ENCODE measurements around the gene HSPA14.

DNA sequence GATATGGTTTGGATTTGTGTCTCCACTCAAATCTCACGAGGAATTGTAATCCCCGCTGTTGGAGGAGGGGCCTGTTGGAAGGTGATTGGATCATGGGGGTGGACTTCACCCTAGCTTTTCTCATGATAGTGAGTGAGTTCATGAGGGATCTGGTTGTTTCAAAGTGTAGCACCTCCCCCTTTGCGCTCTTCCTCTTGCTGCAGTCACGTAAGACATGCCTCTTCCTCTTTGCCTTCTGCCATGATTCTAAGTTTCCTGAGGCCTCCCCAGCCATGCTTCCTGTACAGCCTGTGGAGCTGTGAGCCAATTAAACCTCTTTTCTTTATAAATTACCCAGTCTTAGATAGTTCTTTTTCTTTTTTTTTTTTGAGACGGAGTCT lies 17.3 kb upstream of the HSPA14 start:
- no peak for TF ChIP-seq ARNTL (CRISPR knock-in tag; IDR thresholded peaks at IDR 0.05; ENCODE audit: borderline replicate concordance, low read depth)
- TF ChIP-seq ZFP30 (CRISPR knock-in tag; IDR thresholded peaks at IDR 0.05): no peak
- no peak for TF ChIP-seq ESRRG (CRISPR knock-in tag; IDR thresholded peaks at IDR 0.05)
- TF ChIP-seq, protein P1, sequence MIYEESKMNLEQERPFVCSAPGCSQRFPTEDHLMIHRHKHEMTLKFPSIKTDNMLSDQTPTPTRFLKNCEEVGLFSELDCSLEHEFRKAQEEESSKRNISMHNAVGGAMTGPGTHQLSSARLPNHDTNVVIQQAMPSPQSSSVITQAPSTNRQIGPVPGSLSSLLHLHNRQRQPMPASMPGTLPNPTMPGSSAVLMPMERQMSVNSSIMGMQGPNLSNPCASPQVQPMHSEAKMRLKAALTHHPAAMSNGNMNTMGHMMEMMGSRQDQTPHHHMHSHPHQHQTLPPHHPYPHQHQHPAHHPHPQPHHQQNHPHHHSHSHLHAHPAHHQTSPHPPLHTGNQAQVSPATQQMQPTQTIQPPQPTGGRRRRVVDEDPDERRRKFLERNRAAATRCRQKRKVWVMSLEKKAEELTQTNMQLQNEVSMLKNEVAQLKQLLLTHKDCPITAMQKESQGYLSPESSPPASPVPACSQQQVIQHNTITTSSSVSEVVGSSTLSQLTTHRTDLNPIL (CRISPR knock-in tag; IDR thresholded peaks at IDR 0.05; ENCODE audit: low read depth): no peak
- TF ChIP-seq SNAI2 (CRISPR knock-in tag; IDR thresholded peaks at IDR 0.05): no peak
- TF ChIP-seq, protein P2, sequence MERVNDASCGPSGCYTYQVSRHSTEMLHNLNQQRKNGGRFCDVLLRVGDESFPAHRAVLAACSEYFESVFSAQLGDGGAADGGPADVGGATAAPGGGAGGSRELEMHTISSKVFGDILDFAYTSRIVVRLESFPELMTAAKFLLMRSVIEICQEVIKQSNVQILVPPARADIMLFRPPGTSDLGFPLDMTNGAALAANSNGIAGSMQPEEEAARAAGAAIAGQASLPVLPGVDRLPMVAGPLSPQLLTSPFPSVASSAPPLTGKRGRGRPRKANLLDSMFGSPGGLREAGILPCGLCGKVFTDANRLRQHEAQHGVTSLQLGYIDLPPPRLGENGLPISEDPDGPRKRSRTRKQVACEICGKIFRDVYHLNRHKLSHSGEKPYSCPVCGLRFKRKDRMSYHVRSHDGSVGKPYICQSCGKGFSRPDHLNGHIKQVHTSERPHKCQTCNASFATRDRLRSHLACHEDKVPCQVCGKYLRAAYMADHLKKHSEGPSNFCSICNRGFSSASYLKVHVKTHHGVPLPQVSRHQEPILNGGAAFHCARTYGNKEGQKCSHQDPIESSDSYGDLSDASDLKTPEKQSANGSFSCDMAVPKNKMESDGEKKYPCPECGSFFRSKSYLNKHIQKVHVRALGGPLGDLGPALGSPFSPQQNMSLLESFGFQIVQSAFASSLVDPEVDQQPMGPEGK (CRISPR knock-in tag; IDR thresholded peaks at IDR 0.05; ENCODE audit: borderline replicate concordance): no peak
- TF ChIP-seq, protein P3, sequence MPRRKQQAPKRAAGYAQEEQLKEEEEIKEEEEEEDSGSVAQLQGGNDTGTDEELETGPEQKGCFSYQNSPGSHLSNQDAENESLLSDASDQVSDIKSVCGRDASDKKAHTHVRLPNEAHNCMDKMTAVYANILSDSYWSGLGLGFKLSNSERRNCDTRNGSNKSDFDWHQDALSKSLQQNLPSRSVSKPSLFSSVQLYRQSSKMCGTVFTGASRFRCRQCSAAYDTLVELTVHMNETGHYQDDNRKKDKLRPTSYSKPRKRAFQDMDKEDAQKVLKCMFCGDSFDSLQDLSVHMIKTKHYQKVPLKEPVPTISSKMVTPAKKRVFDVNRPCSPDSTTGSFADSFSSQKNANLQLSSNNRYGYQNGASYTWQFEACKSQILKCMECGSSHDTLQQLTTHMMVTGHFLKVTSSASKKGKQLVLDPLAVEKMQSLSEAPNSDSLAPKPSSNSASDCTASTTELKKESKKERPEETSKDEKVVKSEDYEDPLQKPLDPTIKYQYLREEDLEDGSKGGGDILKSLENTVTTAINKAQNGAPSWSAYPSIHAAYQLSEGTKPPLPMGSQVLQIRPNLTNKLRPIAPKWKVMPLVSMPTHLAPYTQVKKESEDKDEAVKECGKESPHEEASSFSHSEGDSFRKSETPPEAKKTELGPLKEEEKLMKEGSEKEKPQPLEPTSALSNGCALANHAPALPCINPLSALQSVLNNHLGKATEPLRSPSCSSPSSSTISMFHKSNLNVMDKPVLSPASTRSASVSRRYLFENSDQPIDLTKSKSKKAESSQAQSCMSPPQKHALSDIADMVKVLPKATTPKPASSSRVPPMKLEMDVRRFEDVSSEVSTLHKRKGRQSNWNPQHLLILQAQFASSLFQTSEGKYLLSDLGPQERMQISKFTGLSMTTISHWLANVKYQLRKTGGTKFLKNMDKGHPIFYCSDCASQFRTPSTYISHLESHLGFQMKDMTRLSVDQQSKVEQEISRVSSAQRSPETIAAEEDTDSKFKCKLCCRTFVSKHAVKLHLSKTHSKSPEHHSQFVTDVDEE (CRISPR knock-in tag; IDR thresholded peaks at IDR 0.05): no peak
- TF ChIP-seq GLIS3 (CRISPR knock-in tag; IDR thresholded peaks at IDR 0.05): no peak
- TF ChIP-seq TOX (CRISPR knock-in tag; IDR thresholded peaks at IDR 0.05; ENCODE audit: borderline replicate concordance): no peak
- TF ChIP-seq ZNF70 (CRISPR knock-in tag; IDR thresholded peaks at IDR 0.05): no peak
- TF ChIP-seq ZC3H10 (CRISPR knock-in tag; IDR thresholded peaks at IDR 0.05): no peak
- no peak for TF ChIP-seq ZNF8 (CRISPR knock-in tag; IDR thresholded peaks at IDR 0.05)
- no peak for TF ChIP-seq ZFP3 (CRISPR knock-in tag; IDR thresholded peaks at IDR 0.05)
- no peak for TF ChIP-seq OSR1 (CRISPR knock-in tag; IDR thresholded peaks at IDR 0.05)
